ENCODE data around the gene NSD2.

NSD2 gene

DNA sequence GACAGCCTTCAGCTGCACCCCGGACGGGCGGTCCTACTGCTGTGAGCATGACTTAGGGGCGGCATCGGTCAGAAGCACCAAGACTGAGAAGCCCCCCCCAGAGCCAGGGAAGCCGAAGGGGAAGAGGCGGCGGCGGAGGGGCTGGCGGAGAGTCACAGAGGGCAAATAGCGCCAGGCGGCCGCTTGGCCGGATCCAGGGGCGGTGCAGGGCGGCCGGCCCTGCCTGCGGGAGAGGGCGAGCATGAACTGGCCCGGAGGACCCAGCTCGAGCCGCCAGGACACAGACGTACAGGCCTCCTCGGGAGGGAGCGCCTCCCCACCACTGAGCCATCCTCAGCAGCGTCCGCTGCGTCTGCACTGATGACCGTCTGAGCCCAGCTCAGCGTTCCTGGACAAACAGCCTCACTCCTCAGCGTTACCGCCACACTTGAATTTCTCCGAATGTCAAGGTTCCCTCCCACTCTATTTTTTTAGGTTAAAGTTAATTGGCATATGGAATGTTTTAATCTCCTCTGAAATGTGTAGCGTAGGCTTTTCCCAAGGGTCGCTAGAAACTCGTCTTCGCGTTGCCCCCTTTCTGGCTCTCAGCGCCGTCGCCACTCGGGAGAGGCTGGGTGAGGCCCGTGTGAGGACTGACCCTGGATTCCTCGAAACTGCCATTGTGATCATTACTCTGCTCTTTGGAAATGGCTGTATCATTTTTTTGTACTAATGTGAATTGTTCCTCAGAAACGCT lies 107.7 kb downstream of the NSD2 start:
- no peak for TF ChIP-seq CTCF (IDR thresholded peaks at IDR 0.05; ENCODE audit: control insufficient read depth, extremely low read depth, insufficient read depth)
- no peak for DNase-seq (ENCODE audit: low read depth)

GRCh38 chr4:1979477-1980196 lies 108.4 kb downstream of the NSD2 start:
- no peak for TF ChIP-seq CTCF (IDR thresholded peaks at IDR 0.05; ENCODE audit: control insufficient read depth, extremely low read depth, insufficient read depth)
- H3K4me3 ChIP-seq (ENCODE audit: low read depth, low read length): no peak overlapping the region
- no peak for DNase-seq (ENCODE audit: low read depth)

More for the DNA sequence above, 107.7 kb downstream of the NSD2 start:
- H3K4me3 ChIP-seq (ENCODE audit: low read depth, low read length): no peak overlapping the region

DNA sequence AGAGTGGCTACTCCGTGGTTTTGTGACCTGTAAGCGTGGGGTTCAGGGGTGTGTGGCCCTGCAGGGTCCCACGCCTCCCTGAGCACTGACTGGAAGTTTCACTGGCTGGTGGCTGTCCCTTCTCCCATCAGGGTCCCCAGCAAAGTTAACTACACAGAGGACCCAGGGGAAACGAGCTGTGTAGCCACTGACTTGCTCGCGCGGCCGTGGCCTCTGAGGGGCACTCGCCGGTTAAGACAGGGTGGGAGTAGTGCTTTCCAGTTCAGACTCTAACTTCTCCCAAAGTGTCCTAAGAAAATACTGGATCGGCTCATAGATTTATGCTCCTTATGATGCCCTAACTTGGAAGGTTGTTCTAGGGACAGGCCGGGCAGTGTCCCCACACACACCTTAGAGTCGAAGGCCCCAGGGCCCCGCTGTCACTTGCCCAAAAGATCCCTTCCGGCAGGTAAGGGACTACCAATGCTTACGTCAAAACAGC lies 109.4 kb downstream of the NSD2 start:
- DNase-seq (ENCODE audit: low read depth): no peak
- no peak for TF ChIP-seq CTCF (IDR thresholded peaks at IDR 0.05; ENCODE audit: control insufficient read depth, extremely low read depth, insufficient read depth)
- no peak overlapping the region for H3K4me3 ChIP-seq (ENCODE audit: low read depth, low read length)

DNA sequence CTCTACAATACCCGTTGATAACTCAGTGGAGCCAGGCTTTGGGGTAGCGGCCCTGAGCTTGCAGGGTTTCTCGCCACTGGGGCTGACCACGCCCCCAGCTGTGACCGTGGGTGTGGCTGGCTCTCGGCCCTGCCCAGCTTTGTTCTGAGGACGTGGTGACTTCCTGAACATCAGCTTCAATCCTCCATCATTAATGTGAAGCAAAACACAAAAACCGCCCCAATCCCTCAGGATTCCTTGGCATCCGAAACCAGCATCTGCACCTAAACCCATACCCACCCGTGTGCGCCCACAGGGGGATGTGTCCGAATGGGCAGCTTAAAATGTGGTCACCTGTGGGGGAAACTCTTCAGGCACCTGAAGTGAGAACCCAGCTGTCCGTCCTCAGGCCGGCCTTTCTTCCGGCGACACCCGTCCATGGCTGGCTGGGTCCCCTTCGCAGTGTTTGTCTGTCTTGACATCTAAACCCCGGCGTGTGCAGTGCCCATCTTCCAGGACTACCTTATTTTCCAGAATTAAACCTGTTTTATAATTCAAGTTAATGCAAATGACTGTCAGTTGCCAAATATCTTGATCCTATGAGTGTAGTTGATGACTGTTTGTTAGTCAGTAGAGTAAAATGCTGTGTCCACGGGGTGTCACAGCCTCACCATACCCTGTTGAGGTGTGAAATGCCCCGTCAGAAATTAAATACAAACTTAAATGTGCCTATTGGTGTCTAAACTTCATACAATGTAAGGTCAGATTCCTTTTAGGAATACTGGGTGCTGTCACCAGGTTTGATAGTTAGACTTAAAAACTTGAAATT lies 110.3 kb downstream of the NSD2 start:
- DNase-seq (ENCODE audit: low read depth): no peak
- H3K4me3 ChIP-seq (ENCODE audit: low read depth, low read length): no peak overlapping the region
- TF ChIP-seq CTCF (IDR thresholded peaks at IDR 0.05; ENCODE audit: control insufficient read depth, extremely low read depth, insufficient read depth): no peak

- no peak for TF ChIP-seq CTCF (IDR thresholded peaks at IDR 0.05; ENCODE audit: control insufficient read depth, extremely low read depth, insufficient read depth)
- no peak overlapping the region for H3K4me3 ChIP-seq (ENCODE audit: low read depth, low read length)
- DNase-seq (ENCODE audit: low read depth): no peak
Observed at GRCh38 chr4:1982124-1983052, 111.2 kb downstream of the NSD2 start.
